C4-2B (cell line): Measurements from ENCODE around the gene SLC13A5.

Experiments
- H3K27ac ChIP-seq: fragments of 450-650 bp; 2 replicates; pipeline ENCODE4 v1.5.1; 2017
- CTCF ChIP-seq: fragments of 450-650 bp; conservative IDR thresholded peaks from 2 replicates; pipeline ENCODE4 v1.5.1; 2017; ENCODE audit warnings: mild to moderate bottlenecking
- ZFX ChIP-seq: fragments of 450-650 bp; IDR thresholded peaks from 2 replicates; pipeline ENCODE4 v1.6.1; 2017

SLC13A5 gene

GRCh38 chr17:6638046-6638908, 74.9 kb downstream of the SLC13A5 start:
- TF ChIP-seq CTCF (no peak), ZFX (no peak)
- peak overlapping the region; percentile 90; the same call in 1 of the 2 replicates for H3K27ac ChIP-seq

GRCh38 chr17:6637458-6637840, 75.7 kb downstream of the SLC13A5 start:
- TF ChIP-seq CTCF (no peak), ZFX (no peak)
- H3K27ac ChIP-seq, result no peak overlapping the region

GRCh38 chr17:6636616-6637457, 76.3 kb downstream of the SLC13A5 start:
- TF ChIP-seq CTCF (no peak), ZFX (no peak)
- H3K27ac ChIP-seq, result no peak overlapping the region

- H3K27ac ChIP-seq, result no peak overlapping the region
- TF ChIP-seq CTCF, result no peak
- TF ChIP-seq ZFX, result no peak
Measured at GRCh38 chr17:6636105-6636504, 77.1 kb downstream of the SLC13A5 start.
